HG03060 (cell line): Measurements from ENCODE around the gene CRELD1.

Experiments used
- ATAC-seq: cut with Tn5 transposase; IDR thresholded peaks from one replicate; pipeline ENCODE4 v1.9.1; 2021; ENCODE audit warnings: low read depth, moderate number of reproducible peaks; ENCODE audit not compliant: unreplicated experiment

Gene CRELD1

GRCh38 chr3:9951126-9951525, 17.5 kb downstream of the CRELD1 start:
- no peak for ATAC-seq

- ATAC-seq, result no peak
Measured at GRCh38 chr3:9951598-9951961, 17.9 kb downstream of the CRELD1 start.

GRCh38 chr3:9951962-9952805, 18.6 kb downstream of the CRELD1 start, which contains the start of gene PRRT3:
Gene PRRT3 (minus strand): TSS chr3:9952408. CDS start chr3:9950115, 2,293 bp downstream.
- peak; percentile 43 for ATAC-seq

- ATAC-seq, result no peak
Measured at GRCh38 chr3:9955067-9955502, 21.5 kb downstream of the CRELD1 start.

GRCh38 chr3:9955611-9956352, 22.1 kb downstream of the CRELD1 start:
- no peak for ATAC-seq

- no peak for ATAC-seq
Measured at GRCh38 chr3:9957214-9957613, 23.6 kb downstream of the CRELD1 start.

GRCh38 chr3:9965200-9965875, 31.7 kb downstream of the CRELD1 start:
- ATAC-seq, result no peak

- ATAC-seq, result no peak
Measured at GRCh38 chr3:9966841-9967240, 33.2 kb downstream of the CRELD1 start.

- no peak for ATAC-seq
Measured at GRCh38 chr3:9969632-9970019, 36.0 kb downstream of the CRELD1 start.

- no peak for ATAC-seq
Measured at GRCh38 chr3:9970020-9970652, 36.5 kb downstream of the CRELD1 start.

GRCh38 chr3:9976721-9977709, 43.4 kb downstream of the CRELD1 start:
- no peak for ATAC-seq

GRCh38 chr3:9978710-9979305, 45.2 kb downstream of the CRELD1 start:
- ATAC-seq, result no peak

GRCh38 chr3:9980251-9980650, 46.6 kb downstream of the CRELD1 start:
- no peak for ATAC-seq

GRCh38 chr3:9986230-9986725, 52.6 kb downstream of the CRELD1 start:
- no peak for ATAC-seq

GRCh38 chr3:9994086-9994844, 60.6 kb downstream of the CRELD1 start:
- no peak for ATAC-seq
